Measurements from ENCODE around the gene PARVB.

PARVB gene

DNA sequence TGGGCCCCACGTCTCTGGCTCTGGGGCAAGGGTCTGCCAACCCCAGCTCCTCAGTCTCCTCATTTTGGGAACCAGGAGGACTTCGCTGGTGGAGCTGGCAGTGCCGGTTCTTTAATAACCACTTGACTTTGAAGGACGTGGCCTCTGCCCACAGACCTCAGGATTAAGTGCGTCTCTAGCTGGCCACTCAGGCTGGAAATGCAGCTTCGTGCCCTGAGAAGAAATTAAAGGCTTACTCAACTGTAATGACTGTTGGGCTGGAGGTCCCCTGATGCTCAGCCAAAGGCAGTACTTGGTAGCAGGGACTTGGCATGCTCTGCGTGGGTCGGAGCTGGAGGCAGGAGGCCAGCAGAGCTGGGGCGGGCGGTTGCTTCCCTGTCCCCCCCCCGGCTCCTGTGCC lies 139.9 kb downstream of the PARVB start:
- DNase-seq, result no peak
- TF ChIP-seq GATA1 (IDR thresholded peaks at IDR 0.05; ENCODE audit: low read depth, low read length) (no peak), POLR2A (IDR thresholded peaks at IDR 0.05; ENCODE audit: low read length) (no peak)

DNA sequence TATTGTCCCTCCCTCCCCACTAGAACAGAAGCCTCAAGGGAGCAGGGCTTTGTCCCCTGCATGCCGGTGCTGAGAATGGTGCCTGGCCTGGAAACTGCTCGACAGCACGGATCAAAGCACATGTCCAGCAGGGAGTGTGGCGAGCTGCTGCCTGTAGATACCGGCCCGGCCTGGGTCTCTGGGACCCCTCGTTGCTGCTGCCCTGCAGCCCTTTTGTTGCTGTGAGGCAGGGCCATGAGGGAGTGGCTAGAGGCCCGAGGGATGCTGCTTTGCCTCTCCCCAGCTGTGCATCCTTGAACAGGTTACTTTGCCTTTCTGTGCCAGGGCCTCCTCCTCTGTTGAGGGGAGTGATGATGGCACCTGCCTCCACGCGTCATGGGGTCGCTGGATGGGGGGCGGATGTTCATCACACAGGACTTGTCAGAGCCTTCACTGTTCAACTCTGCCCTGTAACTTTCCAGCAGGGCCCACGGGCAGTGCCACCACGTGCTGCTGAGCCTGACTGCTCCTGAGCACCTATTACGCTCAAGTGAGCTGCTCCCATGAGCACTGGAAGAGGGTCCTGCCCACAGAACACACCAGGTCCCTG lies 141.3 kb downstream of the PARVB start:
- no peak for TF ChIP-seq GATA1 (IDR thresholded peaks at IDR 0.05; ENCODE audit: low read depth, low read length)
- TF ChIP-seq POLR2A (IDR thresholded peaks at IDR 0.05; ENCODE audit: low read length), result no peak
- no peak for DNase-seq

DNA sequence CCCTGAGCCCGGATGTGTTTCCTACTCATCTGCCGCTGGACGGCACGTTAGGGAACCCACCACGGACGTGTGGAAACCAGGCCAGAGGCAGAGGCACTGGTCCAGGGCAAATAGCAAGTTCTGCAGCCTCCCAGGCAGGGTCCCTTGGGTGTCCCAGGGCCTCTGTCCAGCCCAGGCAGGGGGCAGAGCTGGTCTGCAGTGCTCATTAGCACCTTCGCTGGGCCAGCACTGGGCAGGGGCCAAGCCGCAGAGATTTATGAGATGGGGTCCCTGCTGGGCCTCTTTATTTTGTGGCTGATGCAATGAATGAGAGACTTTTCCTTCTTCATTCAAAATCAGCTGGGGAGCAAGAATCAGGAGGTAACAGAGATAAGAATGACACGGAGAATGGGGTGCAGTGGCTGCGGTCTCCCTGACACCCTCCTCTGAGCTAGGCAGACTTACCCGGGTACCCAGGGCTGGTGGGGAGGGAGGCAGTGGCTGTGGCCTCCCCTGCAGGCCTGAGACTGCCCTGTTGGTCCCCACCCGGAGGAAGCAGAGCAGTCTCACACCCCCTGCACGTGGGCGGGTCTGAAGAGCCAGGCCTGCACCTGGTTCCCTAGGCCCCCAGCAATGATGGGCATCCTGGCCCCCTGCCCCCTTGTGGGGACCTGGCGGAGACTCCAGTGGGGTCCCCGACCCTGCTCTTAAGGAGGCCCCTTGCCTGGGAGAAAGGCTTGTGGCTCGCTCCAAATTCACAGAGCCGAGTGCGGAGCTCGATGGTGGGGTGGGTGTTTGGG lies 142.6 kb downstream of the PARVB start:
- no peak for DNase-seq
- TF ChIP-seq GATA1 (IDR thresholded peaks at IDR 0.05; ENCODE audit: low read depth, low read length) (no peak), POLR2A (IDR thresholded peaks at IDR 0.05; ENCODE audit: low read length) (no peak)

DNA sequence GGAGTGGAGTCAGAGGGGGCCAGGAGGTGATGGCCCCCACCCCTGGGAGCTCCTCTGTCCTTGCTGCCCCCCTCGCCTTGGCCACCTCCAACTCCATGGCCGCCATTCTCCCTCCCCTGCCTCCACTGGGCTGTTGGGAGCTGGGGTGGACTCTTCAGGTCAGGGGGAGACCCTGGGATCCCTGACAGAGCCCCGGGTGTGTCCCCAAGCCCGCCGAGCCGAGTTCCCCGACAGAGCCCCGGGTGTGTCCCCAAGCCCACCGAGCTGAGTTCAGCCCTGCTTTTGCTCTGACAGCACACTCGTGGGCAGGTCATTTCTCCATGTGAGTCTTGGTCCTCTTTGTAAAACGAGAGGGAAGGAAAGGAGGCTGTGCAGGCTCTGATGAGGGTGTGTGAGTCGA lies 143.4 kb downstream of the PARVB start:
- no peak for DNase-seq
- TF ChIP-seq POLR2A (IDR thresholded peaks at IDR 0.05; ENCODE audit: low read length) (no peak), GATA1 (IDR thresholded peaks at IDR 0.05; ENCODE audit: low read depth, low read length) (no peak)

DNA sequence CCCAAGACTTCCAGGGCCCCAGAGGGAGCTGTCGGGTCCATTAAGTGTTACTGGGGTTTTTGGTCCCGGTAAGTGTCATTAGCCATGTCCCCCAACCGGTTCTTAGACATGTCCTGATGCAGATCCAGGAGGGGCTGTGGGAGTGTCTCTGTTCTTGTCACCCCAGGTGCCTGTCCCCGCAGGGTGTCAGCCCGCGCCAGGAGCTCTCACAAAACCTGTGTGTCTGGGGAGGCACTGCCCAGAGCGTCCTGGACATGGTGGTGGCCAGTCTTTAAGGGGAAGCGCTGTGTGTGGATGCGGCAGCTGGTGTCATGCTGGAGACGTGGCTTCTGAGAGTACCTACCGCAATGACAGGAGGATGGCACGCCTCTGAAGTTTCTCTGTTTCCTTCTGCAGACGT lies 144.1 kb downstream of the PARVB start:
- DNase-seq, result no peak
- TF ChIP-seq GATA1 (IDR thresholded peaks at IDR 0.05; ENCODE audit: low read depth, low read length) (no peak), POLR2A (IDR thresholded peaks at IDR 0.05; ENCODE audit: low read length) (no peak)

DNA sequence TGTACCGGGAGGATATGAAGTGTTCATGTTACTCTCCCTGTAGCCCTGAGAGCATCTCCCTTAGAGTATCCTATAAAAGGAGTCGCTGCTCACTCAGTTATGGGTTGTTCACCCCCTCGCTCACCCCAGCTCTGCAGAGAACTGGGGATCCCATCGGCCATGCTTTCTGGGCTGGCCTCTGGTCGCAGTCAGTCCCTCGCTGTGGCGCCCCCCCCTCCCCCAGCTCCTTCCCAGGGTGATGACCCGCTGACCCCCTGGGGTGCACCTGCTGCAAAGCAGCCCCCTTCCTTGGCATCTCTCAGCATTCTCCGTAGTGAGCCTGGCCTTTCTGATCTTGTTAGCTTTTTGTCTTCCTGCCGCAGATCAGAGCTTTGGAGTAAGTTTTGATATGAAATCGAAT lies 146.4 kb downstream of the PARVB start:
- no peak for DNase-seq
- no peak for TF ChIP-seq POLR2A (IDR thresholded peaks at IDR 0.05; ENCODE audit: low read length)

DNA sequence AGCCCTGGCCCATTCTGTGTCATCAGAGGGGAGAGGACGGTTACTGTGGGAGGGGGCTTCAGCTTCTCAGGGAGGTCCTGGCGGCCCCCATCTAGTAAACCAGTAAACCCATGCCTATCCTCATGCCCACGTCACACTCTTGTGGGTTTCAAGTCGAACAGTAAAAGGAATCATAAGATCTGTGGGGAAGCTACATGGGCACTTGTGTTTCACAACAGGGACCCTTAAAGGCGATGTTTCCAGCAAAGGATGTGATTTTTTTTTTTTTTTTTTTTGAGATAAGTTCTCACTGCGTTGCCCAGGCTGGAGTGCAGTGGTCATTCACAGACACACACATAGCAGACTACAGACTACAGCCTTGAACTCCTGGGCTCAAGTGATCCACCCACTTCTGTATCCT lies 147.5 kb downstream of the PARVB start:
- no peak for DNase-seq
- TF ChIP-seq POLR2A (IDR thresholded peaks at IDR 0.05; ENCODE audit: low read length) (no peak), GATA1 (IDR thresholded peaks at IDR 0.05; ENCODE audit: low read depth, low read length) (no peak)

DNA sequence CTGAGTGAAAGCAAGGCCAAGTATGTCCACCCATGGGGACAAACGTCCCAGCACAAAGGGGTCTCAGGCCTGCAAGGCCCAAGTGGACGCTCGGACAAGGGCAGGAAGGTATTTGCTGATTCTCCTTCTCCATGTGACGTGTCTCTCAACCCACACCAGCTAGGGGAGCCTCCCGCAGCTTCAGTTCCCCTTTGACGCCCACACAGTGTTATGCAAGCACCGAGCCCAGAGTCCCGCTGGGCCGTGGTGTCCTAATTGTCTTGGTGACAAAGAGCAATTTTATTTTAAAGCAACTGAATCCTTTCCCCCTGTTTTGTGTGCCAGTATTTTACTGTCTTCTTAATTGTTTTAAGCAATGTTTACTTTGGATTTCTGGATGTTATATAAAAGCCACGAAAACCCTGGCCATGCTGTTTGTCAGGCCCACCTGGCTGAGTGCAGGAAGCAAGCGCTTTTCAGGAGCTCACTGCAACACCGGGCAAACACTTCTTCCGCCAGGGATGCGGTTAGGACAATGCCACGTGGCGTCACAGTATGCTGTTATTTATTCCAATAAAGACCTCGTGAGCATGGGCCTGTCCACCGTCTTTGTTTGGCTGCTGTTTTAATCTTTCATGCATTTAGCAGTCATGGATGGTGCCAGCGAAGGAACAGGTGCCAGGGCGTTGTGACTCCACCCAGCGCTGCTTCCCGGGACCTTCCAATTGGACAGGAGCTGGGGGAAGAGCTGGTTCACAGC lies 148.4 kb downstream of the PARVB start:
- peak in 1 of 2 experiments; percentile 22 for DNase-seq
- no peak for TF ChIP-seq POLR2A (IDR thresholded peaks at IDR 0.05; ENCODE audit: low read length)
- TF ChIP-seq GATA1 (IDR thresholded peaks at IDR 0.05; ENCODE audit: low read depth, low read length), result no peak

DNA sequence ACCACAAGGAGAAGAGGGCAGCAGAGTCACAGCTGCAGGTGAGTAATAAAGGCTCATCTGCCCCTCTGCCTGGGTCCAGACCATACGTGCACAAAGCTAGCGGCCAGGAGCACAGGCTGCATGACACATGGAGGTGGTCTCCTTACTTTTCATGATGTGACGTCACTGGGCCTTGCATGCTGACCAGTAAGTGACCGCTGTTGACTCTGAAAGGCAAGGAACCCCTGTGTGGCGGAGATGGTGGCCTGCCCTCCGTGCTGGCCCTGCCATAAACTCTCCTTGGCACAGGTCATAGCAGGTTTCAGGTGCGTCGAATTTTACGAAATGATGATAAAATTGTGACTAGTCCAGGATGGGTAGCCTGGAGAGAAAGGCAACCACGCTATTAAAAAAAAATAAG lies 149.1 kb downstream of the PARVB start:
- DNase-seq, result no peak
- TF ChIP-seq GATA1 (IDR thresholded peaks at IDR 0.05; ENCODE audit: low read depth, low read length) (no peak), POLR2A (IDR thresholded peaks at IDR 0.05; ENCODE audit: low read length) (no peak)

DNA sequence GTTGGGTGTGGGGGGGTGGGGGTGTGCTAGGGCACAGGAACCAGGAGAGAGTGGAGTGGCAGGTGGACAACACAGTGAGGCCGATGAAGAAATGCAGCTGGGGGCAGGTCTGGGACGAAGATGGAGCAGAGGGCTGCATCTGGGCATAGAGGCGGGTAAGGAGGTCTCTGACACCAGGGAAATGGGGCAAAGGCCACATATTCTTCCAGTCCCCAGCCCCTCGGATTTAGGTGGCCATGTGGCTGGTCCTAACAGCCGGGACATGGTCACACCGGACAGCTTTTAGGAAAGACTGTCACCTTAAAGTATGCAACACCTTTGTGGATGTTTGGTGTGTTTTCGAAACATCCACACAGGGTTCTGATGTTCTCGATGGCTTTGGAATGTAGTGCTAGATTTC lies 151.6 kb downstream of the PARVB start:
- DNase-seq, result no peak
- TF ChIP-seq GATA1 (IDR thresholded peaks at IDR 0.05; ENCODE audit: low read depth, low read length) (no peak), POLR2A (IDR thresholded peaks at IDR 0.05; ENCODE audit: low read length) (no peak)

DNA sequence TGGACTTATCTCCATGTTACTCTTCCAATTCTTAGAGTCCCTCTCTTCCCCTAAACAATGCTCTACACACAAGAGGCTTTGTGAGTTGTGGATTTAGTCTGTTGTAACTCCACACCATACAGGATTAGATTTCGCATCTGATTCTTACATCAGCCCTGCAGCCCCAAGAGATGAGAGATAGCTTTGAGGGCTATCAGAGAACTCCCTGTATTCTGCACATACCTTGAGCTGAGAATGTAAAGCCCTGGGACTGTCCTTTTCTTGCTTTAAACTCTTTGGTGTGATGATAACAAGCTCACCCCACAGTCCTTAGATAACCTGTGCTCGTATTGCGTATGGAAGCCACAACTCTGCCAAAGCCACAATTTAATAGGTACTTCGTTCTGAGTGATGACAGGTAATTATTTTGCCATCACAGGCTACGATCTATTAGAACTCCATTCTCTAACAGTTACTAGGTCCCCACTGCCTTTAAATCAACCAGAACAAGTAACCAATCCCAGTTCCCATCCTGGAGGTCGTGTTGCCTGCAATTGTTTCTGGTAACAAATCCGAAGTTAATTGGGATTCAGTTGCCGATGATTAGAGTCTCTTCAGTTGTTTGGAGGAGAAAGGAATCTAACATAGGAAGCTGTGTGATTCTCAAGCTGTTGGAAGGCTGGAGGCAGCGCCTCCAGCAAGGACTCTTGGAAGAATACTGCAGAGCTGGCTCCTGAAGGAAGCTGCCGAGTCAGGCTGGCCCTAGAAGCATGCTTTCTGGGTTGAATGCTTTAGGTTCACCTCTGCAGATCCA lies 155.3 kb downstream of the PARVB start:
- no peak for DNase-seq
- TF ChIP-seq GATA1 (IDR thresholded peaks at IDR 0.05; ENCODE audit: low read depth, low read length) (no peak), POLR2A (IDR thresholded peaks at IDR 0.05; ENCODE audit: low read length) (no peak)

DNA sequence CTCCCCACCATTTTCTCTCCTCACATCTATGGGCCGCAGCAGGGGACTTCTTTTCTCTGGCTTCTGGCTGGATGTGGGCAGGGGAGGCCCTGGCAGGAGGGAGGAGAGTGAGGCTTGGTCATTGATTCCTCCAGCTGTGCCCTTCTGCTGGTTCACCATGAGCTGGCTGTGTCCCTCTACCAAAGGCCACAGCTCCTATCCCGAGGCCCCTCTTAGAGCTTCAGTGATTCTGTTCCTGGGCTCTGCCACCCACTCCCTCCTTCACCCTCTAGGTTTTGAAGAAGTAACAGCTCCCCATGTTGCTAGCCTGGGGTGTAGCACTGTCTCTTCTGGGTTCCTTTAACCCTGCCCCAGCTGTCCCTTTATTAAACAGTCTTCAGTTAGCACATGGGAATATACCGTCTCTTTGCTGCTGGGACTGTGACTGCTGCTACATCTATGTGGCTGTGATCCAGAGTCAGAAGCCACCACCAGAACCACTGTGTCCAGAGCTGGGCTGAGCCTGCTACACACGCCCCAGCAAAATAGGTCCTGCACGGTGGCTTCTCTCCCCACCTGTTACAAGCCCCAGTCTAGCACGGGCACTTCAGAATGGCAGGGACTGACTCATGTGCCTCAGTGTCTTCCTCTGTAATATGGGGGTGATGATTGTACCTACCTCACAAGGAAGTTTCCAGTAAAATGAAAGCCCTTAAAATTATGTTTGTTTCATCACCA lies 156.0 kb downstream of the PARVB start:
- no peak for DNase-seq

DNA sequence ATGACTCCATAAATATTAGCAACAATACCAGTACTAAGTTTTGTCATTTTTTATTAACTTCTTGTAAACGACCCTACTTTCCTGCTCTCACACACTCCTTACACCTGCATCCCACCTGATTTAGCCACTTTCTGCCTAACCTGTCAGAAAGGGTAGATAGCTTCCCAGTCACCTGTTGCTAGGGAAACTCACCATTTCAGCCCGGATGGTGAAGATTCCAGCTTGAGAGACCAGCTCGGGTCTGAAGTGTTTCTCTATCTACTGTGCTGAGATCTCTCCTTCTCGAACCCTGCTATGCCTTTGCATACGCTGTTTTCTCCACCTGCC lies 156.6 kb downstream of the PARVB start, which contains the start of gene PARVG:
PARVG (plus strand) TSS at position 220 of the 327 bp plus-strand sequence. CDS start 2,405 bp downstream, outside the sequence.
- DNase-seq, result peak; percentile 10 to 13

More for the DNA sequence above, 156.0 kb downstream of the PARVB start:
- no peak for TF ChIP-seq GATA1 (IDR thresholded peaks at IDR 0.05; ENCODE audit: low read depth, low read length)
- TF ChIP-seq POLR2A (IDR thresholded peaks at IDR 0.05; ENCODE audit: low read length), result no peak

More for the DNA sequence above, 156.6 kb downstream of the PARVB start, which contains the start of gene PARVG:
- no peak for TF ChIP-seq POLR2A (IDR thresholded peaks at IDR 0.05; ENCODE audit: low read length)
- no peak for TF ChIP-seq GATA1 (IDR thresholded peaks at IDR 0.05; ENCODE audit: low read depth, low read length)

Measured in erythroblast (primary cell).